Placental epithelial cell (primary cell): ENCODE results near the gene TCF20. TPM values are rescaled to one million over a fixed set of nuclear protein-coding genes. Genes with fewer than 3 reads are reported as not detected.

Experiments
- total RNA-seq: library from RNA; depleted of rRNA; stranded (reverse); fragments of >200 nt; gene quantifications from 2 replicates; pipeline ENCODE4 v1.2.3, GENCODE V29; 2012

TCF20 gene
- 26.7 and 37.1 TPM in 2 replicates for total RNA-seq

GRCh38 chr22:42270510-42271190, at the start of gene TCF20:
Gene TCF20 (minus strand): TSS chr22:42270653. CDS start chr22:42215305, 55,348 bp downstream.

Other genes starting within 250 kb of the TCF20 start
- gene NAGA, start 199.8 kb downstream of the TCF20 start, total RNA-seq, result 61.6 and 67.2 TPM in 2 replicates
- 29.4 and 42.0 TPM in 2 replicates for gene PHETA2, start 196.4 kb downstream of the TCF20 start, total RNA-seq
- 3.9 and 4.2 TPM in 2 replicates for gene SMDT1, start 191.0 kb downstream of the TCF20 start, total RNA-seq
- 29.8 and 42.7 TPM in 2 replicates for gene NDUFA6, start 179.9 kb downstream of the TCF20 start, total RNA-seq
- 0.33 and 0.79 TPM in 2 replicates for gene CYP2D6, start 139.8 kb downstream of the TCF20 start, total RNA-seq
- not detected in 2 replicates for gene NFAM1, start 161.8 kb upstream of the TCF20 start, total RNA-seq
- gene RRP7A, start 249.1 kb upstream of the TCF20 start, total RNA-seq, result 21.9 and 34.5 TPM in 2 replicates